CD14-positive monocyte (primary cell): ENCODE data around the gene KRTAP5-3. TPM values are rescaled to one million over a fixed set of nuclear protein-coding genes. Genes with fewer than 3 reads are reported as not detected.
A peak's percentile ranks its signal among the peaks of the same experiment; 100 is the strongest.

Experiments
- DNase-seq, 3 donors: peaks; one replicate each; pipeline ENCODE4 v3.0.0-alpha.2; 2011 to 2022
- H2AFZ ChIP-seq: 2 replicates; pipeline ENCODE4 v1.6.0; 2012; ENCODE audit warnings: mild to moderate bottlenecking, low read depth, low read length, inconsistent platforms; ENCODE audit not compliant: insufficient read depth, poor library complexity, severe bottlenecking
- H3K27ac ChIP-seq, 2 donors: 1 replicate in 1 of 2; 2 replicates in 1 of 2; pipeline ENCODE4 v1.5.1; 2012 to 2013; ENCODE audit warnings: low read length in 2 of 2, control low read depth in 1 of 2, inconsistent platforms in 1 of 2, low read depth in 1 of 2, mild to moderate bottlenecking in 1 of 2
- H3K27me3 ChIP-seq, 2 donors: one replicate each; pipeline versions ENCODE4 v1.6.0 to v1.6.1; 2011 to 2013; ENCODE audit warnings: low read length in 2 of 2; ENCODE audit not compliant: control insufficient read depth in 2 of 2, insufficient read depth in 2 of 2
- H3K36me3 ChIP-seq, 2 donors: replicated peaks in 1 of 2; 1 replicate in 1 of 2; 2 replicates in 1 of 2; pipeline versions ENCODE4 v1.5.1 to v1.6.1; 2012 to 2013; ENCODE audit warnings: low read length in 2 of 2, control low read depth in 1 of 2, inconsistent platforms in 1 of 2, mild to moderate bottlenecking in 1 of 2; ENCODE audit not compliant: insufficient read depth in 2 of 2, control insufficient read depth in 1 of 2
- H3K4me1 ChIP-seq, 2 donors: 1 replicate in 1 of 2; 2 replicates in 1 of 2; pipeline versions ENCODE4 v1.5.1 to v1.6.1; 2012 to 2013; ENCODE audit warnings: low read length in 2 of 2, control low read depth in 1 of 2, inconsistent platforms in 1 of 2, mild to moderate bottlenecking in 1 of 2, moderate library complexity in 1 of 2; ENCODE audit not compliant: insufficient read depth in 2 of 2, control insufficient read depth in 1 of 2
- H3K4me2 ChIP-seq: replicated peaks from 2 replicates; pipeline ENCODE3; 2012; ENCODE audit warnings: low read length, moderate library complexity, mild to moderate bottlenecking; ENCODE audit not compliant: poor library complexity, severe bottlenecking; ENCODE audit errors: extremely low read depth
- H3K4me3 ChIP-seq, 3 experiments: fragments of 200-600 bp in 1 of 3; sonication (generic) in 1 of 3; replicated peaks in 1 of 3; 1 replicate in 2 of 3; 2 replicates in 1 of 3; pipeline ENCODE4 v1.5.1; 2011 to 2013; ENCODE audit warnings: low read length in 3 of 3, mild to moderate bottlenecking in 3 of 3, control low read depth in 2 of 3, low read depth in 2 of 3, inconsistent platforms in 1 of 3, moderate library complexity in 1 of 3
- H3K79me2 ChIP-seq: 2 replicates; pipeline ENCODE4 v1.6.0; 2012; ENCODE audit warnings: mild to moderate bottlenecking, control low read depth, inconsistent platforms, low read length, moderate library complexity; ENCODE audit not compliant: insufficient read depth
- H3K9ac ChIP-seq: 2 replicates; pipeline ENCODE4 v1.6.0; 2017; ENCODE audit warnings: low read length, mild to moderate bottlenecking; ENCODE audit not compliant: insufficient read depth, poor library complexity, severe bottlenecking
- H3K9me3 ChIP-seq, 2 donors: replicated peaks in 1 of 2; 1 replicate in 1 of 2; 2 replicates in 1 of 2; pipeline versions ENCODE4 v1.5.1 to v1.6.1; 2012 to 2013; ENCODE audit warnings: low read length in 2 of 2, control low read depth in 1 of 2; ENCODE audit not compliant: control insufficient read depth in 1 of 2, insufficient read depth in 1 of 2
- H4K20me1 ChIP-seq: 2 replicates; pipeline ENCODE4 v1.6.0; 2012; ENCODE audit warnings: mild to moderate bottlenecking, low read length, control low read depth, moderate library complexity; ENCODE audit not compliant: insufficient read depth
- H3K27ac Mint-ChIP-seq, 7 donors: one replicate each; pipeline ENCODE4 v1.8.0; 2020; ENCODE audit warnings: mild to moderate bottlenecking in 7 of 7, mixed read lengths in 7 of 7, moderate library complexity in 6 of 7, inconsistent platforms in 2 of 7
- H3K27me3 Mint-ChIP-seq, 3 donors: one replicate each; pipeline ENCODE4 v1.8.0; 2021 to 2022; ENCODE audit warnings: low read depth in 3 of 3, mild to moderate bottlenecking in 3 of 3, mixed read lengths in 3 of 3, moderate library complexity in 3 of 3, inconsistent platforms in 1 of 3
- H3K36me3 Mint-ChIP-seq, 2 donors: one replicate each; pipeline ENCODE4 v1.8.0; 2020; ENCODE audit warnings: mixed read lengths in 2 of 2, inconsistent platforms in 1 of 2, mild to moderate bottlenecking in 1 of 2
- H3K4me1 Mint-ChIP-seq: one replicate; pipeline ENCODE4 v1.8.0; 2020; ENCODE audit warnings: mild to moderate bottlenecking, mixed read lengths
- H3K4me3 Mint-ChIP-seq, 2 donors: one replicate each; pipeline ENCODE4 v1.8.0; 2020; ENCODE audit warnings: mild to moderate bottlenecking in 2 of 2, mixed read lengths in 2 of 2, moderate library complexity in 1 of 2
- H3K9me3 Mint-ChIP-seq, 7 donors: one replicate each; pipeline ENCODE4 v1.8.0; 2020 to 2022; ENCODE audit warnings: mixed read lengths in 7 of 7, mild to moderate bottlenecking in 6 of 7, moderate library complexity in 6 of 7, inconsistent platforms in 2 of 7
- CTCF ChIP-seq: fragments of 200-600 bp; IDR thresholded peaks from one replicate; pipeline ENCODE4 v1.8.0; 2022; ENCODE audit warnings: antibody characterized with exemption, mild to moderate bottlenecking
- WGBS: methylation state at CpG from one replicate; pipeline ENCODE4 v1.1.5; 2013; ENCODE audit warnings: missing lambda C conversion rate; ENCODE audit not compliant: insufficient coverage; 5-methylcytosine and 5-hydroxymethylcytosine counted together
- intact Hi-C, 2 donors: fragments of 100-400 bp; cut with micrococcal nuclease; formaldehyde crosslinking; loops; one replicate each; pipeline versions ENCODE4 v1.15.0 to v1.15.1; 2023
- polyA plus RNA-seq, 3 donors: library from polyadenylated mRNA; depleted of rRNA in 1 of 3; unstranded in 2 of 3; stranded (reverse) in 1 of 3; fragments of 300-500 nt in 2 of 3; fragments of >200 nt in 1 of 3; fragmentation: Illumina TruSeq in 2 of 3; gene quantifications; 1 replicate in 2 of 3; 2 replicates in 1 of 3; pipeline ENCODE4 v1.2.3, GENCODE V29; 2012 to 2021

The KRTAP5-3 gene
- polyA plus RNA-seq, 3 donors, result not detected

- Histone ChIP-seq H3K4me1 (no peaks in the 10 kb centered on the region), H3K27me3 (peaks cover 0 to 18% of the 10 kb centered on the region in 2 donors), H3K9me3 (no peaks in the 10 kb centered on the region), H3K79me2 (no peaks in the 10 kb centered on the region), H4K20me1 (no peaks in the 10 kb centered on the region), H3K9ac (no peak overlapping the region), H3K36me3 (no peaks in the 10 kb centered on the region), H3K4me2 (no peak overlapping the region), H3K27ac (no peak overlapping the region), H3K4me3 (no peak overlapping the region), H2AFZ (no peak overlapping the region)
- intact Hi-C loops, result loop anchor here (2.0 to 5.0 kb wide), 3 partner anchors 40 to 505 kb away; no protein-coding TSS in a partner anchor
- 90% methylated on average over 18 of the region's 19 CpGs for WGBS
- Mint-ChIP-seq H3K27me3 (peaks cover 14 to 33% (median 14%) of the 10 kb centered on the region in 3 donors), H3K4me1 (peaks cover 3% of the 10 kb centered on the region), H3K9me3 (no peaks in the 10 kb centered on the region), H3K4me3 (no peak overlapping the region), H3K36me3 (no peaks in the 10 kb centered on the region), H3K27ac (no peak overlapping the region)
- TF ChIP-seq CTCF, result no peak
- DNase-seq, result no peak
Observed at GRCh38 chr11:1652026-1652425, 43.8 kb upstream of the KRTAP5-3 start.

- H3K4me2 ChIP-seq, result no peak overlapping the region
- H3K27me3 Mint-ChIP-seq, result peaks cover 14 to 32% (median 14%) of the 10 kb centered on the region in 3 donors
- 88% methylated on average over 5 of the region's 7 CpGs for WGBS
- H3K27ac ChIP-seq, result no peak overlapping the region
- no peak for DNase-seq
- no peaks in the 10 kb centered on the region for H3K9me3 Mint-ChIP-seq
- no peak overlapping the region for H2AFZ ChIP-seq
- no peaks in the 10 kb centered on the region for H3K79me2 ChIP-seq
- peaks cover 0 to 18% of the 10 kb centered on the region in 2 donors for H3K27me3 ChIP-seq
- H3K4me1 Mint-ChIP-seq, result peaks cover 3% of the 10 kb centered on the region
- peak overlapping the region in 1 of 7 donors; percentile 18 for H3K27ac Mint-ChIP-seq
- H3K9ac ChIP-seq, result no peak overlapping the region
- intact Hi-C loops, result loop anchor here (5.0 kb wide), 2 partner anchors 41 to 506 kb away; no protein-coding TSS in a partner anchor
- no peaks in the 10 kb centered on the region for H3K9me3 ChIP-seq
- H4K20me1 ChIP-seq, result no peaks in the 10 kb centered on the region
- no peak overlapping the region for H3K4me3 ChIP-seq
- H3K36me3 Mint-ChIP-seq, result no peaks in the 10 kb centered on the region
- no peaks in the 10 kb centered on the region for H3K36me3 ChIP-seq
- peak overlapping the region in 1 of 2 donors; percentile 40 for H3K4me3 Mint-ChIP-seq
- no peaks in the 10 kb centered on the region for H3K4me1 ChIP-seq
- no peak for TF ChIP-seq CTCF
Observed at GRCh38 chr11:1651411-1651980, 43.2 kb upstream of the KRTAP5-3 start.
